ENCODE results near the gene FUT3.

FUT3 gene

GRCh38 chr19:5831159-5831558 lies 20.1 kb downstream of the FUT3 start:
- no peak for FAIRE-seq
- TF ChIP-seq POLR2A (IDR thresholded peaks at IDR 0.05; ENCODE audit: low read depth, low read length) (no peak), PAX5 (IDR thresholded peaks at IDR 0.05; ENCODE audit: insufficient read depth, low read length, severe bottlenecking) (no peak), TAF1 (IDR thresholded peaks at IDR 0.05; ENCODE audit: low read depth, low read length) (no peak), POU2F2 (IDR thresholded peaks at IDR 0.05; ENCODE audit: low read depth, low read length) (no peak), POLR2AphosphoS5 (IDR thresholded peaks at IDR 0.05; ENCODE audit: low read depth, low read length) (no peak), SPI1 (IDR thresholded peaks at IDR 0.05; ENCODE audit: low read depth, low read length) (no peak)
- DNase-seq (ENCODE audit: insufficient read length, low spot score): no peak

GRCh38 chr19:5829567-5830310 lies 21.5 kb downstream of the FUT3 start:
- FAIRE-seq: no peak
- DNase-seq (ENCODE audit: insufficient read length, low spot score): no peak
- TF ChIP-seq POLR2A (IDR thresholded peaks at IDR 0.05; ENCODE audit: low read depth, low read length) (no peak), TAF1 (IDR thresholded peaks at IDR 0.05; ENCODE audit: low read depth, low read length) (no peak), POLR2AphosphoS5 (IDR thresholded peaks at IDR 0.05; ENCODE audit: low read depth, low read length) (no peak), SPI1 (IDR thresholded peaks at IDR 0.05; ENCODE audit: low read depth, low read length) (no peak), POU2F2 (IDR thresholded peaks at IDR 0.05; ENCODE audit: low read depth, low read length) (no peak), PAX5 (IDR thresholded peaks at IDR 0.05; ENCODE audit: insufficient read depth, low read length, severe bottlenecking) (no peak)

DNA sequence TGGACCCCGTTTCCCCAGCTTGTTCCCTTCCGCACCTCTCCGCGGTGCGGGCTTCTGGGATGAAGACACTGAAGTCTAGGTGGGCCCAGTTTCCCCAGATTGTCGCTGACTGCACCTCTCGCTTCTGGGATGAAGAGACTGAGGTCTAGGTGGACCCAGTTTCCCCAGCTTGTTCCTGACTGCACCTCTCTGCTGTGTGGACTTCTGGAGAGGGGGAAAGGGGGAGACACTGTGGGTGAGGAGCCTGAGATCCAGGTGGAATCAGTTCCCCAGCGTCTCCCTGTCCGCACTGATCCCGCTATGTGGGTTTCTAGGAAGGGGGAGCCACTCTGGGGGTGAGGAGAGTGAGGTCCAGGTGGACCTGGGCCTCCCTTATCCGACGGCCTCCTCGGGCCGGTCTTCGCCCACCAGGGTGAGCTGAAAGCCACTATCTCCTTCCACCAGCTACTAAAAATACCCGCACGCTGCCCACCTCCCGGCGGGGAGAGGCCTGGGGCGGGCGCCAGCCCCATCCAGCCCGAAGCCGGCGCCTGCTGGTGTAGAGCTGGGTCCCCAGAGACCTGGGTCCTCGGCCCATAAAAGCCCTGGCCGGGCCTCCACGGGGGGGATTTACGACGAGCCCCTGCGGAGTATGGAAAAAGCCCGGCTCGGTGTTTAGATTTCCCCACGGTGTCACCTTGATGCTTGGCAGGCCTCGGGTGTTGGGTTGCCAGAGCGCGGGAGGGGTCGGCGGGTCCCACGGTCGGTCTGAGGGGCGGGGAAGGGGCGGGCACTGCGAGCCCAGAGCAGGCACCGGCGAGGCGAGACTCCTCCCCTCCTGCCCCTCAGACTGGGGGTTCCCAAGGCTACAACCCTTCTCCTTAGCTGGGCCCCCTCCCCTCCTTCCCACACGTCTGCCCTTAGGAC lies 22.3 kb downstream of the FUT3 start:
- no peak for DNase-seq (ENCODE audit: insufficient read length, low spot score)
- no peak for TF ChIP-seq POU2F2 (IDR thresholded peaks at IDR 0.05; ENCODE audit: low read depth, low read length)
- no peak for TF ChIP-seq POLR2A (IDR thresholded peaks at IDR 0.05; ENCODE audit: low read depth, low read length)
- FAIRE-seq: no peak

DNA sequence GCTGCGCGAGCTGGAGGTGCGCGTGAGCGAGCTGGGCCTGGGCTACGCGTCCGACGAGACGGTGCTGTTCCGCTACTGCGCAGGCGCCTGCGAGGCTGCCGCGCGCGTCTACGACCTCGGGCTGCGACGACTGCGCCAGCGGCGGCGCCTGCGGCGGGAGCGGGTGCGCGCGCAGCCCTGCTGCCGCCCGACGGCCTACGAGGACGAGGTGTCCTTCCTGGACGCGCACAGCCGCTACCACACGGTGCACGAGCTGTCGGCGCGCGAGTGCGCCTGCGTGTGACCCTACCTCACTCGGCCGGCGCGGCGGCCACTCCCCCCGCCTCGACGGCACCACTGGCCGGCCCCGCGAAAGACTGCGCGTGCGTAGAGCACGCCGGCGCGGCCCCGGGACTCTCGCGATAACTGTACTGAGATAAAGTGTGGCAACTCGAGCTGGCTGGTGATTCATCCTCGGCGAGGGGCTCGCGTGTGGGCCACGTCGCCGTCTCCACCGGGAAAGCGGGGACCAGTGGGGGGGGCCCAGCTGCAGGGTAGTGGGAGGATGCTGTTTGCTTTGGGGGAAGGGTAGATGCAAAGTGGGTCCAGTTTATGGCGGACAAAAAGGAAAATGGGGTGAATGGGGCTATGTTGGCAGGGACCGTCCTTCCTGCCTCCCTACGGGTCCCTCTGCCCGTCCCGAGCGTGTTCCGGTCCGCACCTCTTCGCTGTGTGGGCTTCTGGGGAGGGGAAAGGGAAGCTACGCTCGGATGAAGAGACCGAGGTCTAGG lies 23.2 kb downstream of the FUT3 start:
- FAIRE-seq: peak; percentile 99
- TF ChIP-seq POU2F2 (IDR thresholded peaks at IDR 0.05; ENCODE audit: low read depth, low read length): no peak
- peak; percentile 72 for TF ChIP-seq POLR2A (IDR thresholded peaks at IDR 0.05; ENCODE audit: low read depth, low read length)
- TF ChIP-seq POLR2AphosphoS5 (IDR thresholded peaks at IDR 0.05; ENCODE audit: low read depth, low read length): peak; percentile 84
- peak; percentile 94 for DNase-seq (ENCODE audit: insufficient read length, low spot score)

DNA sequence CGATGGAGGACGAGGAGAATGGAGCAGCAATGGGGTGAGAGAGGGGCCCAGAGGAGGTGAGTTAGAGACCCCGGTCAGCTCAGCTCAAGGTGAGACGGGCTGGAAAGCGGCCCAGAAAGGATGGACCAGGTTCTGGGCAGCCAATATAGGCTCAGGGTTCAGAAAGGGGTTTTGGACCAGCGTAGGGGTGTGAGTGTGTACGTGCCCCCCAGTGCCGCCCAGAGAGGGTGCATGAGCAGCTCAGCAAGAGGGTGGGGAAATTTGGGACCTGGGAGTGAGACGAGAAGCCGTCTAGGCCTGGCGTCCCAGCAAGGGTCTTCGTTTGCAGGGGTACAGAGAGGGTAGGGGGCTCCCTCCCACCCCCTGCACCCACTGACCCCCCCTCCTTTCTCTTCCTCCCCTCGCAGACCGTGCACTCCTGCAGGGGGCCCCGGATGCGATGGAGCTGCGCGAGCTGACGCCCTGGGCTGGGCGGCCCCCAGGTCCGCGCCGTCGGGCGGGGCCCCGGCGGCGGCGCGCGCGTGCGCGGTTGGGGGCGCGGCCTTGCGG lies 23.8 kb downstream of the FUT3 start:
- FAIRE-seq (no peak), DNase-seq (ENCODE audit: insufficient read length, low spot score) (no peak)
- no peak for TF ChIP-seq TAF1 (IDR thresholded peaks at IDR 0.05; ENCODE audit: low read depth, low read length)

GRCh38 chr19:5826531-5827341 lies 24.5 kb downstream of the FUT3 start:
- DNase-seq (ENCODE audit: insufficient read length, low spot score) (no peak), FAIRE-seq (no peak)
- TF ChIP-seq POLR2A (IDR thresholded peaks at IDR 0.05; ENCODE audit: low read depth, low read length) (no peak), POU2F2 (IDR thresholded peaks at IDR 0.05; ENCODE audit: low read depth, low read length) (no peak)

DNA sequence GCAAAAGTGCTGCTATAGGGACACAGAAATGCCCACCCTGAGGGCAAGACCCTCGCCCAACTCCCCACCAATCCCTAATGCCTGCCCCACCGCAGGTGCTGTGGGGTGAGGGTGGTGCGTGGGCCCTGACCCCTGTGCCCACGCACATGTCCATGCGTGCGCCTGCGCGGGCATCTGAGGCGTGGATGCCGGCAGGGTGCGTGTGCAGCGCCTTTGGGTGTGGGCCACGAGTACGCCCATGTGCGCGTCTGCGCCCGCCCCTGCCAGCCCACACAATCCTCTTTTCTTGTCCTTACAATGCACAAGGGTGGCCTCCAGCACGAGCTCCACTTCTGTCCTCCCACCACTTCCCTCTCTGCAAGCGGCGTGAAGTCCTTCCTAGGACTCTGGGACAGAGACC lies 26.1 kb downstream of the FUT3 start:
- DNase-seq (ENCODE audit: insufficient read length, low spot score) (no peak), FAIRE-seq (no peak)
- no peak for TF ChIP-seq TAF1 (IDR thresholded peaks at IDR 0.05; ENCODE audit: low read depth, low read length)
- TF ChIP-seq POLR2AphosphoS5 (IDR thresholded peaks at IDR 0.05; ENCODE audit: low read depth, low read length): no peak
- TF ChIP-seq POU2F2 (IDR thresholded peaks at IDR 0.05; ENCODE audit: low read depth, low read length): no peak
- no peak for TF ChIP-seq PAX5 (IDR thresholded peaks at IDR 0.05; ENCODE audit: insufficient read depth, low read length, severe bottlenecking)
- no peak for TF ChIP-seq SPI1 (IDR thresholded peaks at IDR 0.05; ENCODE audit: low read depth, low read length)
- TF ChIP-seq POLR2A (IDR thresholded peaks at IDR 0.05; ENCODE audit: low read depth, low read length): no peak

DNA sequence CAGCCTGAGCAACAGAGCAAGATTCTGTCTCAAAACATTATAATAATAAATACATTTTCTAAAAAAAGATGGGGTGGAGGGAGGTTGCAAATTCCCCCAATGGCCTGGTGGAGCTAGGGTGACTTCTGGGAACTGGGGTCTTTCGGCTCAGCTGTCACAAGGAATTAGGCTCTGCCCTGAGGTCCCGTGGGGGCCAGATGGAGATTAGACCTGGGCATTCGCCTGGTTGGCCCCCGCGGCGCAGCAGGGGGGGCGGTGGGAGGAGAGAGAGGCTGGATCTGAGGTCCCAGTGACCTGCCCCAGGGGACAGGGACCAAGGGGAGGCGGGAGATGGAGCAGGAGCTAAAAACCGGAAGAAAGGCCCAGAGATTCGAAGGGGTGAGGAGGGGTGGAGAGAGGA lies 26.5 kb downstream of the FUT3 start:
- FAIRE-seq: no peak
- no peak for DNase-seq (ENCODE audit: insufficient read length, low spot score)
- TF ChIP-seq POLR2AphosphoS5 (IDR thresholded peaks at IDR 0.05; ENCODE audit: low read depth, low read length) (no peak), POU2F2 (IDR thresholded peaks at IDR 0.05; ENCODE audit: low read depth, low read length) (no peak), TAF1 (IDR thresholded peaks at IDR 0.05; ENCODE audit: low read depth, low read length) (no peak), SPI1 (IDR thresholded peaks at IDR 0.05; ENCODE audit: low read depth, low read length) (no peak), POLR2A (IDR thresholded peaks at IDR 0.05; ENCODE audit: low read depth, low read length) (no peak), PAX5 (IDR thresholded peaks at IDR 0.05; ENCODE audit: insufficient read depth, low read length, severe bottlenecking) (no peak)
